GM18502 (cell line): Measurements from ENCODE around the gene SPOCD1.

Experiments
- ATAC-seq: cut with Tn5 transposase; IDR thresholded peaks from one replicate; pipeline ENCODE4 v1.9.1; 2021; ENCODE audit warnings: mild to moderate bottlenecking; ENCODE audit not compliant: unreplicated experiment, poor library complexity

The SPOCD1 gene

GRCh38 chr1:31789259-31790065, 26.4 kb downstream of the SPOCD1 start:
- peak; percentile 54 for ATAC-seq

- peak; percentile 26 for ATAC-seq
Measured at GRCh38 chr1:31788825-31789256, 27.0 kb downstream of the SPOCD1 start.

GRCh38 chr1:31788138-31788824, 27.5 kb downstream of the SPOCD1 start:
- ATAC-seq, result peak; percentile 83

- ATAC-seq, result no peak
Measured at GRCh38 chr1:31787786-31788137, 28.1 kb downstream of the SPOCD1 start.

- ATAC-seq, result no peak
Measured at GRCh38 chr1:31787261-31787660, 28.6 kb downstream of the SPOCD1 start.

- no peak for ATAC-seq
Measured at GRCh38 chr1:31786366-31787060, 29.3 kb downstream of the SPOCD1 start.

- no peak for ATAC-seq
Measured at GRCh38 chr1:31785947-31786290, 29.9 kb downstream of the SPOCD1 start.

- ATAC-seq, result no peak
Measured at GRCh38 chr1:31785020-31785946, 30.5 kb downstream of the SPOCD1 start.

- ATAC-seq, result no peak
Measured at GRCh38 chr1:31784356-31785019, 31.3 kb downstream of the SPOCD1 start.

- ATAC-seq, result no peak
Measured at GRCh38 chr1:31783846-31784245, 32.0 kb downstream of the SPOCD1 start.

GRCh38 chr1:31782421-31783410, 33.1 kb downstream of the SPOCD1 start:
- ATAC-seq, result no peak

- no peak for ATAC-seq
Measured at GRCh38 chr1:31781756-31782371, 34.0 kb downstream of the SPOCD1 start.

- ATAC-seq, result no peak
Measured at GRCh38 chr1:31781138-31781755, 34.6 kb downstream of the SPOCD1 start.

GRCh38 chr1:31780632-31781031, 35.2 kb downstream of the SPOCD1 start:
- no peak for ATAC-seq

GRCh38 chr1:31779687-31780086, 36.1 kb downstream of the SPOCD1 start:
- ATAC-seq, result no peak

- ATAC-seq, result no peak
Measured at GRCh38 chr1:31778763-31779488, 36.9 kb downstream of the SPOCD1 start.

- ATAC-seq, result no peak
Measured at GRCh38 chr1:31776516-31776915, 39.3 kb downstream of the SPOCD1 start.
